Activated naive CD4-positive, alpha-beta T cell treated with Interleukin-2 at 50 U/mL for 16 hours (primary cell): ENCODE measurements around the gene SKAP1.
"Not testable (repeated sequence)": the region's sequence is repeated elsewhere in the genome, so short reads cannot be mapped to it uniquely, and the experiment has no call there.

Source experiments
- DNase-seq: peaks from one replicate; pipeline ENCODE4 v3.0.0-alpha.2; 2020

The SKAP1 gene

DNA sequence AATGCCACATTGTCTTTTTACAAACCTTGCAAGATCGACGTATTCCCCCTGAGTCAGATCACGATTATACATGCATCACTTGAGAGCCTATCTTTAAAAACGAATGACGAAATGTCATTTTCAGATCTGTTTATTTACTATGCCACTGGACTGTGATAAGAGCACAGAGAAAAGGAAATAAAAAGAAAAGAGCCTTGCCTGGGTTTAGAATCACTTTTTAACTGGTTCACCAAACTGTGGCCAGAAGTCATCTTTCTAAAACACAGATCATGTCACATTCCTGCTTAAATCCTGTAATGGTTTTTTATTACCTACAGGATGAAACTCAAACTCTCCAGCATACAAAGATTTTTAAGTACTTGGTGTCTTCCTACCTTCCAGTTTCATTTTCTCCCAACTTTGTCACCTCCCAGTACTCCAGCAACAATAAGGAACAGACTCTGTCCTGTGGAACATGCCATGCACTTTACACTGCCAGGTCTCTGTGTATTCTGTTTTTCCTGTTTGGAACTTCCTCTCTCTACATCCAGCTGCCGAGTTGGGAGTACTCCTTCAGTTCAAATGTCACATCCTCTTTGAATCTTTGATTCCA is 231.0 kb downstream of the SKAP1 start:
- DNase-seq: no peak

DNA sequence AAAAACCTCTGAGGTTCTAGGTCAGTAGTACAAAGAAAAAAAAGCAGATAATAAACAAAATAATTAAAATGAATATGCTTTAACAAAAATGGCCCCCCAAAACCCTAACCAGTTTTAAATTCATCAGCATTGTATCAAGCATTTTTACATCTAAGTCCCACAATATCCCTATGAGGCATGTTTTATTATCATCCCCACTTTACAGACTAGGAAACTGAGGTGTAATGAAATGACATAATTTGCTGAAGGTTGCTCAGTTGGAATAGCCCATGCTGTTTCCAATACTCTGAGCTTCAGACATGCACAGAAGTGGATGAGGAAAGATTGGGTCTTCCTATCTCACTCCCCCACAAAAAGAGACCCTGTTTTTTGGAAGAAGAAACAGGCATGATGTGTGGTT is 234.1 kb downstream of the SKAP1 start:
- DNase-seq: no peak

GRCh38 chr17:48194097-48194550 is 235.9 kb downstream of the SKAP1 start:
- DNase-seq: no peak

- no peak for DNase-seq
Observed at GRCh38 chr17:48192321-48192731, 237.7 kb downstream of the SKAP1 start.

GRCh38 chr17:48191362-48191761 is 238.7 kb downstream of the SKAP1 start:
- no peak for DNase-seq

DNA sequence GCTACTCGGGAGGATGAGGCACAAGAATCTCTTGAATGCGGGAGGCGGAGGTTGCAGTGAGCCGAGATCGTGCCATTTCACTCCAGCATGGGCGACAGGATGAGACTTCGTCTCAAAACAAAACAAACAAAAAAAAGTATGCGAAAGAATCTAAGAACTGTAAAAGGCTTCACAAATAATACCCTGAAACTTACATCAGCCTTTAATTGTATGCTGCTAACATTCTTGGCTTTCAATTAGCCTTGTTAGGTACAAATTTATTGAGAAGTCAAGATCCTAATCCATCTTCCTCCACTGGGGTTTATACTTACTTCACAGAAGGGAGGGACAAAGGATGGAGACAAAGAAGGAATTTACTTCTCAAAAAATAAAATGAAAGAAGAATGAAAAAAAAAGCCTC is 239.1 kb downstream of the SKAP1 start:
- DNase-seq: no peak

DNA sequence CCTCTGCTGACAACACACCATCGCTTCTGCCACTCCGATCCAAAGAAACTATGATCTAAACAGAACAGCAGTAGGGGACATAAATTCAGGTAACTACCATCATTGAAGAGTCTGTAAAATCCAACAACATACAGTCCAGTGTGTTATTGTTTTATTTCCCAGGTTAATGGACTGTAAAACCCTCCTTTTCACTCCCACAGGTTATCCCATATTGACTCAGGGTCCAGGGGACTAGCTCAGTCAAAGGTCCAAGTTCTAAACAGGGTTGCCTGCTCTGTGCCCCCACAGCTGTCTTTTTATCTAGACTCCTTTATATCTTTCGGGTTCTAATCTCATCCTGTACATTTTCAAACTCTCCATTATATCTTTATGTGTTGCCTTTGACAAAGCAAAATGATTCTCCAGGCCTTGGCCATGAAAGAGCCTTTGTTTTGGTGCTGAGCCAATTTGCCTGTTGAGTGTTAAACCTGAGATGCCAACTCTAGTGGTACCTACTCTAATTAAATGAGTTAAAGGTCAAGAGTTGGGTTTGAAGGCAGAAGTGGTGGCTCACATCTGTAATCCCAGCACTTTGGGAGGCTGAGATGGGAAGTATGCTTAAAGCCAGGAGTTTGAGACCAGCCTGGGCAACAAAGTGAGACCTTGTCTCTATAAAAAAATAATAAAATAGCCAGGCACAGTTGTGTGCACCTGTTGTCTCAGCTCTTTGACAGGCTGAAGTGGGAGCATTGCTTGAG is 242.0 kb downstream of the SKAP1 start:
- DNase-seq: no peak

DNA sequence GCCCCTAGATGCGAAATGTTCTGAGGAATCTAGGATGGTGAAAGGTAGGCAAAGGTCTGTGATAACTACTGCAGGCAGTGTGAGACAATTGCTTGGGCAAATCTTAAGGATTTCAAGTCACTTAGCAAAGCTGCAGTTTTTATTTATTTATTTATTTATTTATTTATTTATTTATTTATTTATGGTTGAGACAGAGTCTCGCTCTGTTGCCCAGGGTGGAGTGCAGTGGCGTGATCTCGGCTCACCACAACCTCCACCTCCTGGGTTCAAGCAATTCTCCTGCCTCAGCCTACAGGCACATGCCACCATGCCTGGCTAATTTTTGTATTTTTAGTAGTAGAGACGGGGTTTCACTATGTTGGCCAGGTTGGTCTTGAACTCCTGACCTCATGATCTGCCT is 243.7 kb downstream of the SKAP1 start:
- not testable (repeated sequence) for DNase-seq

- no peak for DNase-seq
Observed at GRCh38 chr17:48184721-48185120, 245.3 kb downstream of the SKAP1 start.

DNA sequence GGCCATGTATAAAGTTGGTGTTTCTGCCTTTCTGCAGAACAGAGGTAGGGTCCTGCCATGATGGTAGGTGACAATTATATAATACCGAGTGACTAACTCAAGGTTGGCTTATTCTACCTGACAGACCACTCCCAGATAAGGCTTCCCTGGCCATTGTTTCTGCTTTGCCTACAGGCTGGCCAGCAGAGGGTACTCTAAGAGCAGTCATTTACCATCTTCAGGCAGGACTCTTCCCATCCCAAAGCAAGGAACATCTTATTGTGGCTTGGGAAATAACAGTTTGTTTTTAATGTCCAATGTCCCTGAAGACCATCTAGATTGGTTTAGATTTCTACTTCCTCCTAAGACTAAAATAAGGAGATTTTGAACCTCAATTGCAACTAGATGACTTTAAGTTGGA is 248.4 kb downstream of the SKAP1 start:
- DNase-seq: no peak

GRCh38 chr17:48180842-48181629 is 249.0 kb downstream of the SKAP1 start:
- no peak for DNase-seq

GRCh38 chr17:48179071-48179945 is 250.7 kb downstream of the SKAP1 start:
- no peak for DNase-seq

- DNase-seq: no peak
Observed at GRCh38 chr17:48178317-48178716, 251.7 kb downstream of the SKAP1 start.

- no peak for DNase-seq
Observed at GRCh38 chr17:48177816-48178215, 252.2 kb downstream of the SKAP1 start.

DNA sequence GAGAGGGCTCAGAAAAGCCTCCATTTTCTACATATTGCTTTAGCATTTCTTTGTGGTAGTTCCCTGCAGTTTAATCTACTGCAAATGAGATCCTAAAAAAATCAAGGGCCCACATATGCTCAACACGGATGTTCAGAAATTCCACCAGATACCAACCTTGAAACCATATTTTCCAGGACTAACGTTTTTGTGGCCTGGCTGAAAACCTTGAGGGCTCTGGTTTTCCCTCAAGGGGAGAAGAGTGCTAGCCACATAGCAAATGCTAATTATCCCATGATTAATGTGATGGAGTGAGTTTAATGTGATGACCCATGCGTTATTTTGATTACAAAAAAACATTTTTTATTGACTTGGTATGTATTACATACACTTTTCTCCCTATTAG is 253.6 kb downstream of the SKAP1 start:
- no peak for DNase-seq

- DNase-seq: no peak
Observed at GRCh38 chr17:48175692-48176470, 254.1 kb downstream of the SKAP1 start.

- no peak for DNase-seq
Observed at GRCh38 chr17:48174833-48175523, 255.0 kb downstream of the SKAP1 start.

GRCh38 chr17:48173191-48173984 is 256.6 kb downstream of the SKAP1 start:
- DNase-seq: no peak

- no peak for DNase-seq
Observed at GRCh38 chr17:48169926-48170325, 260.1 kb downstream of the SKAP1 start.

GRCh38 chr17:48163809-48164208 is 266.2 kb downstream of the SKAP1 start:
- DNase-seq: no peak
